Left lung (tissue), 10 donors: ENCODE results near the gene ACOT7. TPM values are rescaled to one million over a fixed set of nuclear protein-coding genes. Genes with fewer than 3 reads are reported as not detected.
A peak's percentile ranks its signal among the peaks of the same experiment; 100 is the strongest.

Experiments used
- ATAC-seq: fragments of 200-7000 bp; cut with Tn5 transposase; one replicate; pipeline ENCODE4 v1.9.1; 2020; ENCODE audit warnings: moderate library complexity
- DNase-seq, 4 donors: peaks; one replicate each; pipeline ENCODE4 v3.0.0-alpha.2; 2013 to 2020
- H3K27ac ChIP-seq, 2 donors: fragments of 200-600 bp; sonication (generic) in 1 of 2; one replicate each; pipeline versions ENCODE4 v1.5.0 to v1.8.0; 2020 to 2021
- H3K27me3 ChIP-seq, 2 donors: fragments of 200-600 bp; sonication (generic) in 1 of 2; one replicate each; pipeline versions ENCODE4 v1.5.0 to v1.8.0; 2020 to 2021
- H3K36me3 ChIP-seq, 2 donors: fragments of 200-600 bp; sonication (generic) in 1 of 2; one replicate each; pipeline versions ENCODE4 v1.5.0 to v1.8.0; 2020 to 2021
- H3K4me1 ChIP-seq, 2 donors: fragments of 200-600 bp; one replicate each; pipeline ENCODE4 v1.8.0; 2021
- H3K4me3 ChIP-seq, 2 donors: fragments of 200-600 bp; sonication (generic) in 1 of 2; one replicate each; pipeline versions ENCODE4 v1.5.0 to v1.8.0; 2020 to 2021; ENCODE audit warnings: mild to moderate bottlenecking in 1 of 2
- H3K9me3 ChIP-seq, 2 donors: fragments of 200-600 bp; sonication (generic) in 1 of 2; one replicate each; pipeline versions ENCODE4 v1.5.0 to v1.8.0; 2020 to 2021
- CTCF ChIP-seq, 2 donors: fragments of 200-600 bp; sonication (generic) in 1 of 2; IDR thresholded peaks; one replicate each; pipeline versions ENCODE4 v1.5.0 to v1.8.0; 2021; ENCODE audit warnings: antibody characterized with exemption in 2 of 2
- intact Hi-C, 2 donors: fragments of 100-400 bp; cut with DNase I; formaldehyde crosslinking; loops; one replicate each; pipeline versions ENCODE4 v1.11.2 to v1.14.2; 2022
- polyA plus RNA-seq, 6 donors: library from polyadenylated mRNA; unstranded; fragments of 120-200 nt; gene quantifications; one replicate each; pipeline ENCODE4 v1.2.1, GENCODE V29; 2013; ENCODE audit not compliant: insufficient read length in 6 of 6
- total RNA-seq, 2 donors: library from RNA; stranded (reverse); fragmentation: NEBNext Ultra II Directional; extraction: Animal tissue kit (Norgen Biotek cat#: 25700); gene quantifications; one replicate each; pipeline ENCODE4 v1.2.1, GENCODE V29; 2021
- donor health status: DM: no; HTN: yes; CAD: no.
- donor health status: DM: no; HTN: no; CAD: no.

Gene ACOT7
- total and polyA plus RNA-seq, 8 donors = 13.1 to 30.1 (median 14.9) TPM

GRCh38 chr1:6385488-6386191, 7.9 kb downstream of the ACOT7 start:
- Histone ChIP-seq H3K4me1 (peaks cover 0 to 7% of the 10 kb centered on the region in 2 donors), H3K27me3 (no peaks in the 10 kb centered on the region), H3K4me3 (no peak overlapping the region), H3K9me3 (peaks cover 0 to 4% of the 10 kb centered on the region in 2 donors), H3K27ac (no peak overlapping the region), H3K36me3 (no peaks in the 10 kb centered on the region)
- ATAC-seq (peak; percentile 86), DNase-seq (peak in 1 of 4 donors; percentile 72)
- no peak for TF ChIP-seq CTCF (IDR thresholded peaks at IDR 0.05)
- intact Hi-C loops = no loop called here

- no peaks in the 10 kb centered on the region for H3K36me3 ChIP-seq
- H3K9me3 ChIP-seq = peaks cover 0 to 4% of the 10 kb centered on the region in 2 donors
- no peaks in the 10 kb centered on the region for H3K27me3 ChIP-seq
- intact Hi-C loops = no loop called here
- H3K27ac ChIP-seq = no peak overlapping the region
- peak; percentile 25 for ATAC-seq
- TF ChIP-seq CTCF (IDR thresholded peaks at IDR 0.05) = no peak
- no peak overlapping the region for H3K4me3 ChIP-seq
- peaks cover 0 to 7% of the 10 kb centered on the region in 2 donors for H3K4me1 ChIP-seq
- no peak for DNase-seq
Measured at GRCh38 chr1:6384962-6385361, 8.6 kb downstream of the ACOT7 start.

GRCh38 chr1:6384135-6384534, 9.4 kb downstream of the ACOT7 start:
- TF ChIP-seq CTCF (IDR thresholded peaks at IDR 0.05) = no peak
- DNase-seq = no peak
- Histone ChIP-seq H3K4me1 (peaks cover 0 to 7% of the 10 kb centered on the region in 2 donors), H3K9me3 (peaks cover 0 to 4% of the 10 kb centered on the region in 2 donors), H3K27me3 (no peaks in the 10 kb centered on the region), H3K36me3 (no peaks in the 10 kb centered on the region), H3K4me3 (no peak overlapping the region), H3K27ac (no peak overlapping the region)
- intact Hi-C loops = no loop called here
- ATAC-seq = no peak

- no peak for TF ChIP-seq CTCF (IDR thresholded peaks at IDR 0.05)
- Histone ChIP-seq H3K27ac (no peak overlapping the region), H3K27me3 (no peaks in the 10 kb centered on the region), H3K4me1 (no peaks in the 10 kb centered on the region), H3K9me3 (peaks cover 0 to 4% of the 10 kb centered on the region in 2 donors), H3K4me3 (no peak overlapping the region), H3K36me3 (no peaks in the 10 kb centered on the region)
- no peak for DNase-seq
- no peak for ATAC-seq
- intact Hi-C loops = no loop called here
Measured at GRCh38 chr1:6380037-6380436, 13.5 kb downstream of the ACOT7 start.

- no peak for TF ChIP-seq CTCF (IDR thresholded peaks at IDR 0.05)
- DNase-seq (no peak), ATAC-seq (no peak)
- Histone ChIP-seq H3K4me1 (no peaks in the 10 kb centered on the region), H3K9me3 (no peaks in the 10 kb centered on the region), H3K36me3 (no peaks in the 10 kb centered on the region), H3K27me3 (no peaks in the 10 kb centered on the region), H3K4me3 (no peak overlapping the region), H3K27ac (no peak overlapping the region)
- intact Hi-C loops = no loop called here
Measured at GRCh38 chr1:6378096-6378746, 15.3 kb downstream of the ACOT7 start.
